CD14-positive monocyte (primary cell): ENCODE results near the gene PDPR. TPM values are rescaled to one million over a fixed set of nuclear protein-coding genes. Genes with fewer than 3 reads are reported as not detected.
A peak's percentile ranks its signal among the peaks of the same experiment; 100 is the strongest.

Experiments used
- DNase-seq, 3 donors: peaks; one replicate each; pipeline ENCODE4 v3.0.0-alpha.2; 2011 to 2022
- H2AFZ ChIP-seq: 2 replicates; pipeline ENCODE4 v1.6.0; 2012; ENCODE audit warnings: mild to moderate bottlenecking, low read depth, low read length, inconsistent platforms; ENCODE audit not compliant: insufficient read depth, poor library complexity, severe bottlenecking
- H3K27ac ChIP-seq, 2 donors: 1 replicate in 1 of 2; 2 replicates in 1 of 2; pipeline ENCODE4 v1.5.1; 2012 to 2013; ENCODE audit warnings: low read length in 2 of 2, control low read depth in 1 of 2, inconsistent platforms in 1 of 2, low read depth in 1 of 2, mild to moderate bottlenecking in 1 of 2
- H3K27me3 ChIP-seq, 2 donors: one replicate each; pipeline versions ENCODE4 v1.6.0 to v1.6.1; 2011 to 2013; ENCODE audit warnings: low read length in 2 of 2; ENCODE audit not compliant: control insufficient read depth in 2 of 2, insufficient read depth in 2 of 2
- H3K36me3 ChIP-seq, 2 donors: replicated peaks in 1 of 2; 1 replicate in 1 of 2; 2 replicates in 1 of 2; pipeline versions ENCODE4 v1.5.1 to v1.6.1; 2012 to 2013; ENCODE audit warnings: low read length in 2 of 2, control low read depth in 1 of 2, inconsistent platforms in 1 of 2, mild to moderate bottlenecking in 1 of 2; ENCODE audit not compliant: insufficient read depth in 2 of 2, control insufficient read depth in 1 of 2
- H3K4me1 ChIP-seq, 2 donors: 1 replicate in 1 of 2; 2 replicates in 1 of 2; pipeline versions ENCODE4 v1.5.1 to v1.6.1; 2012 to 2013; ENCODE audit warnings: low read length in 2 of 2, control low read depth in 1 of 2, inconsistent platforms in 1 of 2, mild to moderate bottlenecking in 1 of 2, moderate library complexity in 1 of 2; ENCODE audit not compliant: insufficient read depth in 2 of 2, control insufficient read depth in 1 of 2
- H3K4me2 ChIP-seq: replicated peaks from 2 replicates; pipeline ENCODE3; 2012; ENCODE audit warnings: low read length, moderate library complexity, mild to moderate bottlenecking; ENCODE audit not compliant: poor library complexity, severe bottlenecking; ENCODE audit errors: extremely low read depth
- H3K4me3 ChIP-seq, 3 experiments: fragments of 200-600 bp in 1 of 3; sonication (generic) in 1 of 3; replicated peaks in 1 of 3; 1 replicate in 2 of 3; 2 replicates in 1 of 3; pipeline ENCODE4 v1.5.1; 2011 to 2013; ENCODE audit warnings: low read length in 3 of 3, mild to moderate bottlenecking in 3 of 3, control low read depth in 2 of 3, low read depth in 2 of 3, inconsistent platforms in 1 of 3, moderate library complexity in 1 of 3
- H3K79me2 ChIP-seq: 2 replicates; pipeline ENCODE4 v1.6.0; 2012; ENCODE audit warnings: mild to moderate bottlenecking, control low read depth, inconsistent platforms, low read length, moderate library complexity; ENCODE audit not compliant: insufficient read depth
- H3K9ac ChIP-seq: 2 replicates; pipeline ENCODE4 v1.6.0; 2017; ENCODE audit warnings: low read length, mild to moderate bottlenecking; ENCODE audit not compliant: insufficient read depth, poor library complexity, severe bottlenecking
- H3K9me3 ChIP-seq, 2 donors: replicated peaks in 1 of 2; 1 replicate in 1 of 2; 2 replicates in 1 of 2; pipeline versions ENCODE4 v1.5.1 to v1.6.1; 2012 to 2013; ENCODE audit warnings: low read length in 2 of 2, control low read depth in 1 of 2; ENCODE audit not compliant: control insufficient read depth in 1 of 2, insufficient read depth in 1 of 2
- H4K20me1 ChIP-seq: 2 replicates; pipeline ENCODE4 v1.6.0; 2012; ENCODE audit warnings: mild to moderate bottlenecking, low read length, control low read depth, moderate library complexity; ENCODE audit not compliant: insufficient read depth
- H3K27ac Mint-ChIP-seq, 7 donors: one replicate each; pipeline ENCODE4 v1.8.0; 2020; ENCODE audit warnings: mild to moderate bottlenecking in 7 of 7, mixed read lengths in 7 of 7, moderate library complexity in 6 of 7, inconsistent platforms in 2 of 7
- H3K27me3 Mint-ChIP-seq, 3 donors: one replicate each; pipeline ENCODE4 v1.8.0; 2021 to 2022; ENCODE audit warnings: low read depth in 3 of 3, mild to moderate bottlenecking in 3 of 3, mixed read lengths in 3 of 3, moderate library complexity in 3 of 3, inconsistent platforms in 1 of 3
- H3K36me3 Mint-ChIP-seq, 2 donors: one replicate each; pipeline ENCODE4 v1.8.0; 2020; ENCODE audit warnings: mixed read lengths in 2 of 2, inconsistent platforms in 1 of 2, mild to moderate bottlenecking in 1 of 2
- H3K4me1 Mint-ChIP-seq: one replicate; pipeline ENCODE4 v1.8.0; 2020; ENCODE audit warnings: mild to moderate bottlenecking, mixed read lengths
- H3K4me3 Mint-ChIP-seq, 2 donors: one replicate each; pipeline ENCODE4 v1.8.0; 2020; ENCODE audit warnings: mild to moderate bottlenecking in 2 of 2, mixed read lengths in 2 of 2, moderate library complexity in 1 of 2
- H3K9me3 Mint-ChIP-seq, 7 donors: one replicate each; pipeline ENCODE4 v1.8.0; 2020 to 2022; ENCODE audit warnings: mixed read lengths in 7 of 7, mild to moderate bottlenecking in 6 of 7, moderate library complexity in 6 of 7, inconsistent platforms in 2 of 7
- WGBS: methylation state at CpG from one replicate; pipeline ENCODE4 v1.1.5; 2013; ENCODE audit warnings: missing lambda C conversion rate; ENCODE audit not compliant: insufficient coverage; 5-methylcytosine and 5-hydroxymethylcytosine counted together
- intact Hi-C, 2 donors: fragments of 100-400 bp; cut with micrococcal nuclease; formaldehyde crosslinking; loops; one replicate each; pipeline versions ENCODE4 v1.15.0 to v1.15.1; 2023
- polyA plus RNA-seq, 3 donors: library from polyadenylated mRNA; depleted of rRNA in 1 of 3; unstranded in 2 of 3; stranded (reverse) in 1 of 3; fragments of 300-500 nt in 2 of 3; fragments of >200 nt in 1 of 3; fragmentation: Illumina TruSeq in 2 of 3; gene quantifications; 1 replicate in 2 of 3; 2 replicates in 1 of 3; pipeline ENCODE4 v1.2.3, GENCODE V29; 2012 to 2021
- TF ChIP-seq, protein P1 (sequence below): fragments of 200-600 bp; IDR thresholded peaks from one replicate; pipeline ENCODE4 v1.8.0; 2022; ENCODE audit warnings: antibody characterized with exemption, mild to moderate bottlenecking

Gene PDPR
- polyA plus RNA-seq, 3 donors = 5.1 to 26.4 (median 5.7) TPM

DNA sequence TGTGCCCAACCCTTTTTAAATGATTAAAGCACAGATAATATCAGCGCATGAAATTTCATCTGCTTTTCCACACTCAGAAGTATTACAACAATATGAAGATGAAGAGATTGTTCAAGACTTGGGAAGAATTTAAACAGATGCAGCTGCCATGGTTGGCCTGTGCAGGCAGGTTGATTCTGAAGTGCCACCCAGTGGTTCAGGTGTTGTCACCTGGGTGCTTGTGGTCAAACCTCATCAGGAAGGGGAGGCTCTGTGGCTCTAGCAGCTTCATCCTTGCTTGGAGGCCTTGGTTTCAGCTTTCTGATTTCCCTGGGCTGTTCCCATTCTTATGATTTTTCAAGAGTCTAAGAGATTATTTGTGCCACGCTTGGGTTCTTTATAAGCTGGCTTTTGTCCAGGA, 37.3 kb downstream of the PDPR start:
- TF ChIP-seq, protein P1, sequence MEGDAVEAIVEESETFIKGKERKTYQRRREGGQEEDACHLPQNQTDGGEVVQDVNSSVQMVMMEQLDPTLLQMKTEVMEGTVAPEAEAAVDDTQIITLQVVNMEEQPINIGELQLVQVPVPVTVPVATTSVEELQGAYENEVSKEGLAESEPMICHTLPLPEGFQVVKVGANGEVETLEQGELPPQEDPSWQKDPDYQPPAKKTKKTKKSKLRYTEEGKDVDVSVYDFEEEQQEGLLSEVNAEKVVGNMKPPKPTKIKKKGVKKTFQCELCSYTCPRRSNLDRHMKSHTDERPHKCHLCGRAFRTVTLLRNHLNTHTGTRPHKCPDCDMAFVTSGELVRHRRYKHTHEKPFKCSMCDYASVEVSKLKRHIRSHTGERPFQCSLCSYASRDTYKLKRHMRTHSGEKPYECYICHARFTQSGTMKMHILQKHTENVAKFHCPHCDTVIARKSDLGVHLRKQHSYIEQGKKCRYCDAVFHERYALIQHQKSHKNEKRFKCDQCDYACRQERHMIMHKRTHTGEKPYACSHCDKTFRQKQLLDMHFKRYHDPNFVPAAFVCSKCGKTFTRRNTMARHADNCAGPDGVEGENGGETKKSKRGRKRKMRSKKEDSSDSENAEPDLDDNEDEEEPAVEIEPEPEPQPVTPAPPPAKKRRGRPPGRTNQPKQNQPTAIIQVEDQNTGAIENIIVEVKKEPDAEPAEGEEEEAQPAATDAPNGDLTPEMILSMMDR = no peak
- H3K4me3 ChIP-seq = no peak overlapping the region
- Mint-ChIP-seq H3K27ac (peak overlapping the region in 2 of 7 donors; percentile 7 to 38), H3K4me3 (no peak overlapping the region), H3K4me1 (no peaks in the 10 kb centered on the region), H3K9me3 (peaks cover 0 to 4% (median 0%) of the 10 kb centered on the region in 7 donors), H3K36me3 (peaks cover 66 to 81% of the 10 kb centered on the region in 2 donors), H3K27me3 (no peaks in the 10 kb centered on the region)
- no peak for DNase-seq
- H3K9me3 ChIP-seq = no peaks in the 10 kb centered on the region
- H3K36me3 ChIP-seq = peaks cover 86 to 90% of the 10 kb centered on the region in 2 donors
- WGBS = 89% methylated on average over 1 of the region's 2 CpGs
- intact Hi-C loops = no loop called here
- no peaks in the 10 kb centered on the region for H4K20me1 ChIP-seq
- no peak overlapping the region for H3K4me2 ChIP-seq
- no peak overlapping the region for H3K27ac ChIP-seq
- H3K79me2 ChIP-seq = no peaks in the 10 kb centered on the region
- H3K4me1 ChIP-seq = no peaks in the 10 kb centered on the region
- no peak overlapping the region for H3K9ac ChIP-seq
- no peak overlapping the region for H2AFZ ChIP-seq
- no peaks in the 10 kb centered on the region for H3K27me3 ChIP-seq

DNA sequence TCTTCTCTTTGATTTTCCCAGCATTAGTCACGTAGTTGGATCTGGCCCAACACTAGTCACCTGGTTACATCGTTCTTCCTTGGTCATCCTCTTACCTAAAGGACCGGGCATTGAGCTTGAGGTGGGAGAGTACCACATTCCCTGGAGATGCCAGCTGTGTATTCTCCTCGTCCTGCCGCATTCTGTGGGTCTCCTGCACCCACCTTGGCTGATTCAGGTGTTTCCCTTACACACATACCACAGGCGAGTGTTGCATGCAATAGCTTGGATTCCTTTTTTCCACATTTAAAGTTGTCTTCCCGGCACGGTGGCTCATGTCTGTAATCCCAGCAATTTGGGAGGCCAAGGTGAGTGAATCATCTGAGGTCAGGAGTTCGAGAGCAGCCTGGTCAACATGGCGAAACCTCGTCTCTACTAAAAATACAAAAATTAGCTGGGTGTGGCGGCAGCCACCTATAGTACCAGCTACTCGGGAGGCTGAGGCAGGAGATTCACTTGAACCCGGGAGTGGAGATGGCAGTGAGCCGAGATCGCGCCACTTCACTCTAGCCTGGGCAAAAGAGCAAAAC, 37.9 kb downstream of the PDPR start:
- WGBS = 88% methylated on average over 16 of the region's 17 CpGs
- no peaks in the 10 kb centered on the region for H3K9me3 ChIP-seq
- H3K9ac ChIP-seq = no peak overlapping the region
- DNase-seq = no peak
- H3K4me3 ChIP-seq = no peak overlapping the region
- H3K36me3 ChIP-seq = peaks cover 92 to 97% of the 10 kb centered on the region in 2 donors
- H3K79me2 ChIP-seq = no peaks in the 10 kb centered on the region
- Mint-ChIP-seq H3K27ac (peak overlapping the region in 1 of 7 donors; percentile 1), H3K9me3 (peaks cover 0 to 4% (median 0%) of the 10 kb centered on the region in 7 donors), H3K27me3 (no peaks in the 10 kb centered on the region), H3K4me1 (no peaks in the 10 kb centered on the region), H3K4me3 (no peak overlapping the region), H3K36me3 (peaks cover 66 to 81% of the 10 kb centered on the region in 2 donors)
- H4K20me1 ChIP-seq = no peaks in the 10 kb centered on the region
- H3K4me1 ChIP-seq = no peaks in the 10 kb centered on the region
- H2AFZ ChIP-seq = no peak overlapping the region
- intact Hi-C loops = no loop called here
- H3K4me2 ChIP-seq = no peak overlapping the region
- no peak overlapping the region for H3K27ac ChIP-seq
- H3K27me3 ChIP-seq = no peaks in the 10 kb centered on the region
- TF ChIP-seq, protein P1 = no peak
